ENCODE data around the gene RAX2.
"Not testable (repeated sequence)": the region's sequence is repeated elsewhere in the genome, so short reads cannot be mapped to it uniquely, and the experiment has no call there.

Gene RAX2

DNA sequence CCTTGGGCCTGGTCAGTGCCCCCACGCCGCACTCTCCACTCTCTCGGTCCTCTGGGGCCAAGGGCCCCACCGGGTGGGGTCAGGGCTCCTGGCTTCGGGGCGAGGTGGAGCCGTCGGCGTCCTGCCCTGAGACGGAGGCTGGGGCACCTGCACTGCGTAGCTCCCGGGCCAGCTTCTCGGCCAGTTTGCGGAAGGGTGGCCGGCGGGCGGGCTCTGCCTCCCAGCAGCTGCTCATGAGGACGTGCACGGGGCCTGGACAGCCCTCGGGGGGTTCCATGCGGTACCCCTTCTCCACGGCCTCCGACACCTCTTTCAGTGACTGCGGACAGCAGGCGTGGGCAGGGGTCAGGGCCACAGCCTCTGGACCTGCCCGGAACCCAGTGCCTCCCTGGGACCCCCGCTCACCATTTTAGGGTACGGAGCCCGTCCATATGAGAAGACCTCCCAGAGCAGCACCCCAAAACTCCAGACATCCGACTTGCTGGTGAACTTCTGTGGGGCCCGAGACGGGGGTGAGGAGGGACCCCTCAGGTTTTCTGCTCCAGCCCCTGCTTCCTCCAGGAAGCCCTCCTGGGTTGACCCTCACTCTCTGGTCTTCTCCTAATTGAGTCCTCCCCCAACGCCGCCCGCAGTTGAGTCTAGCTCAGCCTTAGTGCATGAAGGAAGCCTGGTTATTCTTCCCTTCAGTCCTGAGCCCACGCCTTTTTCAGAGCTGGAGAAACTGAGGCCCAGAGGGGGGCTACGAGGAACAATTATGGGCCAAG is 6.3 kb upstream of the RAX2 start:
- no peak for DNase-seq (ENCODE audit: low spot score)

- DNase-seq (ENCODE audit: low spot score) = no peak
Observed at GRCh38 chr19:3776479-3777040, 4.5 kb upstream of the RAX2 start.

DNA sequence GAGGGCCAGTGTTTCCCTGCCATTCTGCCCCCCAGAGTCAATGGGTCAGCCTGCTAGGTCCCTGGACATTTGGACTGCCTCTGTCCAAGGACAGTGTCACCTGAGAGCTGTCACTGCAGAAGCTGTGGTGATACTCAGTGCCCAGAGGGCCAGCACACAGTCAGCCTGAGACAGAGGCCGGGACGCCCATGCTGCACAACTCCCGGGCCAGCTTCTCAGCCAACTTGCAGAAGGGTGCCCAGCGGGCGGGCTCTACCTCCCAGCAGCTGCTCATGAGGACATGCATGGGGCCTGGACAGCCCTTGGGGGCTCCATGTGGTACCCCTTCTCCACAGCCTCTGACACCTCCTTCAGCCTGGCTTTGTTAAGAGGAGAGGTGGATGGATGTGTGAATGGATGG is 3.8 kb upstream of the RAX2 start:
- no peak for DNase-seq (ENCODE audit: low spot score)

- no peak for DNase-seq (ENCODE audit: low spot score)
Observed at GRCh38 chr19:3775374-3775711, 3.3 kb upstream of the RAX2 start.

DNA sequence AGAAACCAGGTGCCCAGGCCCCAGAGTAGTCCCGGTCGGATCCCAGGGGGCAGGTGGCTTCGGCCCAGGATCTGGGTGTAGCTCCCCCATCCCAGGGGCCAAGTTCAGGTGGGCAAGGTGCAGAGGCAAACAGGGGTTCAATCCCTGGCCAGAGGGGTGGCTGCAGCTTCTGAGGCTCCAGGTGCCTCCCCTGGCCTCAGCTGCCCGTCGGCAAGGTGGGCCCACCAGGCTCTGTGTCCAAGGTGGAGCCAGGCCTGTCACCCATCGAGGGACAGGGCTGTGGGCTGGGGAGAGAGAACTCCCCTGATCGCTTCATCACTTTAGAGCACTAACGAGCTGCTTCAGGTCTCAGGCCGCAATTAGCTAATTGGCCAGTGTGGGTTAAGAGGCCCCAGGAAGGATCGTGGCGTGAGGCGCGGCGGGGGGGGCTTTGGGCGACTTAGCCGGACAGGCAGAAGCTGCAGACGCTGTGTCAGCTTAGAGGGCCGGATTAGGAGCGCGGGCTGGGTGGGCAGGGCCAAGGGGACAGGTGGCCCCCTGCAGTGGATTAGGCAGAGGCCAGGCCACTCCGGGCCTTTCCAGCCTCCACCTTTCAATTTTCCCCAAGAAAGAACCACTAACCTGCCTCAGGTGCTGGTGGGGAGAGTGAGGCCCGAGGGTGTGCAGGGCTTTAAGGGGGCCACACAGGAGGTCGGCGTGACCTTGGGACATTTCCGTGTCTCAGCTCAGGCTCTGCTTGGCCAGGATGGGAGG is 2.8 kb upstream of the RAX2 start:
- no peak for DNase-seq (ENCODE audit: low spot score)

DNA sequence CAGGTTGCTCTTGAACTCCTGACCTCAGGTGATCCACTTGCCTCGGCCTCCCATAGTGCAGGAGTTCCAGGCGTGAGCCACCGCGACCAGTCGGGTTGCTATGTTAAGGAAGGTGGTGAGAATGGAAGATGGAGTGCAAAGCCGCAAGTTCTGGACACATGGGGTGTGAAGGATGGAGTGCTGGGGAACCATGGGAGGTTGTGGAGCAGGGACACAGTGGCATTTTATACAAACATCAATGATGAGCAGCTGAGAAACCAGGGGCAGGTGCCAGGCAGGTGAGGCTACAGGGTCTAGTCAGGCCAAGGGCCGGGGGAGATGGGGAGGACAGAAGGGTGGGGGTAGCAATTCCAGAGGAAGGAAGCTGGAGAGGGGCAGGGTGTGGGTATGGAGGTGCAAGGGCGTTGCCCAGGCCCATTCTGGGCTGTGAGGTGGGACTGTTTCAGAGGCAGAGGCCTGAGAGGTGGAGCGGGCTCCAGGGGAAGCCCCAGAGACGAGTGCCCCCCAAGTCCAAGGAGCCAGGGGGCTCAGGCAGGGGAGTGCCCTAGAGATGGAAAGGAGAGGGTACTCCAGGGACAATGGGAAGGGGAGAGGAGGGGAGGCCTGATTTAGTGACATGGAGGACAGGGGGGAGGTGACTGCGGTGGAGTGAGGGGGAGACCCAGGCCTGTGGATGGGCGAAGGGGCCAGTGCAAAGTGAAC is 1.9 kb upstream of the RAX2 start:
- DNase-seq (ENCODE audit: low spot score) = no peak

DNA sequence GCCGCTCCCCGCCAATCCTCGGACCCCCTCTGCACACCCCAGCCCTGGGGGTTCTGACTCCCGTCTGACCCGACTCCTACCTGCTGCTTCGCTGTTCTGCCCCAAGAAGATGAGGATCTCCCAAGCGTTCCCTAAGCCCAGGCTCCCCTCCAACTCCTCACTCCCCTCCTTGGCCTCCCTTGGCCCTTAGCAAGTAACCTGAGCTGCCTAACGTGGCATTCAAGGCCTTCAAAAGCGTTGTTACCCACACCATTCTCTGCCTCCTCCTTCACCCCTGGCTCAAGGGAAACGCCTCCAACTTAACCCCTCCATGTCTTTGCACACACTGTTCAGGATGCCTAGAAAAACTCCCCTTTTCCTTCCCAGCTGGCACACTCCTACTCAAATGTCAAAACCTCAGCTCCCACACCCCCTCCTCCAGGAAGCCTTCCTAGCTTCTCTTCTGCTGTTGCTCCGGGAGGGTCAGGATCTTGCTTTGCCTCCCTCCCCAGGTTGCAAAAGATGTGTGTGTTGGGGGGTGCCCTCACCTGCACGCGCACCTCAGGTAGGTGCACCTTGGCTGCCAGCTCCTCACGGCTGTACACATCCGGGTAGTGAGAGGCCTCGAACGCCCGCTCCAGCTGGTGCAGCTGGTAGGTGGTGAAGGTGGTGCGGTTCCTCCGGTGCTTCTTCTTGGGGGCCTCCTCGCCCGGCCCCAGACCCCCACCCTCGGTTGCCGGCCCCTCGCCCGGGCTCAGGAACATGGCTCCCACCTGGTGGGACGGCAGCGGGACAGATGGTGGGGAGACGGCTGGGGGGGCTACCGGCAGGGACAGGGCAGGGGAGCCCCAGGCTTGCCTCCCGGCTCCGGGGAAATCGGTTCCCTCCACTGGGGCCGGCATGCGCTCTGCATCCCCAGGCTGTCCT is 775 bp downstream of the RAX2 start:
- no peak for DNase-seq (ENCODE audit: low spot score)

GRCh38 chr19:3770136-3770999 is 1.7 kb downstream of the RAX2 start:
- no peak for DNase-seq (ENCODE audit: low spot score)

- no peak for DNase-seq (ENCODE audit: low spot score)
Observed at GRCh38 chr19:3769494-3769893, 2.5 kb downstream of the RAX2 start.

- DNase-seq (ENCODE audit: low spot score) = no peak
Observed at GRCh38 chr19:3768748-3769099, 3.3 kb downstream of the RAX2 start.

- no peak for DNase-seq (ENCODE audit: low spot score)
Observed at GRCh38 chr19:3768015-3768747, 3.8 kb downstream of the RAX2 start.

GRCh38 chr19:3767050-3767449 is 5.0 kb downstream of the RAX2 start:
- no peak for DNase-seq (ENCODE audit: low spot score)

GRCh38 chr19:3766520-3766919 is 5.5 kb downstream of the RAX2 start:
- DNase-seq (ENCODE audit: low spot score) = no peak

GRCh38 chr19:3765757-3766156 is 6.3 kb downstream of the RAX2 start:
- not testable (repeated sequence) for DNase-seq (ENCODE audit: low spot score)

DNA sequence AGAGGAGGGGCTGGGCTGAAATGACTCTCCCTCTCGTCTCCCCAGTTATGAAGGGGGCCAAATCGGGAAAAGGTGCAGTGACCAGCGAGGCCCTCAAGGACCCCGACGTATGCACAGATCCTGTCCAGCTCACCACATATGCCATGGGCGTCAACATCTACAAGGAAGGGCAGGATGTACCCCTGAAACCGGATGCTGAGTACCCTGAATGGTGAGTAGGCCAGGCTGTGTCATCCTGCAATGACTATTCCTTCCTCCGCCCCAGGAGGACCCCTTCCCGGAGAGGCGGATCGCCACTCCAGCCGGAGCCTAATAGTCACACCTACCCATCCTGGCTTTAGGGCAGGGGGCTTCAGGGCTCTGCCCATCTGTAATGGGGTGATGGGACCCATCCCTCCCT is 6.9 kb downstream of the RAX2 start:
- DNase-seq (ENCODE audit: low spot score) = no peak

DNA sequence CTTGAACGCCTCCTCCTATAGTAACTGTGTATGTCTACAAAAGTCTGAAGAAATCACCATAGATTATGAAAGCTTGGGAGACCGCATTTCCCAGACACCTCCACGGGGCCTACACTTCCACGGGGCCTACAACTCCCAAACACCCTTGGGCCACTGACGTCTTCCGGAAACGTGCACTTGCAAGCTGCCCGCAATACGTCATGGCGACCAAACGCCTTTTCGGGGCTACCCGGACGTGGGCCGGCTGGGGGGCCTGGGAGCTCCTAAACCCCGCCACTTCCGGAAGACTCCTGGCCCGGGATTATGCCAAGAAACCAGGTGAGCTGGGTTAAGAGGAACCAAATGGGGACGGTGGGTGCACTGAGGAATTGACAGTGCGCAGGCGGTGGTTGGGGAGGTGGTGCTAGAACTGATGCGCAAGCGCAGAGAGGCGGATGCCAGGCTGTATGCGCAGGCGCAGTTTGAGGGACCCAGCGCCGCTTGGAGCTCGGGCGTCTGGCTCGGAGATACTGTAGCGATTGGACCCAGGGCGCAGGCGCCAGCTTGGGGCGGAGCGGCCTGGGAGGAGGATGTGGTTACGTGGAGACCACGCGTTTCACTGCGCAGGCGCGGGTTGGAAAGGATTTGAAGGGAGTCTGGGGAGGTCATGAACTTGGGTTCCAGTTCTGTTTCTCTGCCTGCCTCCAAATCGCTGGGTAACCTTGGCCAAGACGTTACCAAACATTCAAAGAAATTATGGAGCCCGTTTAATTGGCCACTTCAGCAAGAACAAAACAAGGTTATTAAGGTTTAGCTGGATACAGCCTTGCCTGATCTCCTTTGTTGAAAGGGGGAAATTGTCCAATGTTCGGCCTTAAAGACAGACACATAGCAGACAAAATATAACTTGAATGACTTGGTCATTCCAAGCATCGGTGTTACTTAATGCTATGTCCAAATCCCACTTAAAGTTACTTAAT is 9.2 kb downstream of the RAX2 start, which contains the start of gene MRPL54:
Gene MRPL54 (plus strand): TSS at position 182 of the 959 bp plus-strand sequence. CDS start 19 bp downstream, at position 201.
- peak; percentile 98 for DNase-seq (ENCODE audit: low spot score)

- DNase-seq (ENCODE audit: low spot score) = no peak
Observed at GRCh38 chr19:3762130-3762473, 9.9 kb downstream of the RAX2 start.

DNA sequence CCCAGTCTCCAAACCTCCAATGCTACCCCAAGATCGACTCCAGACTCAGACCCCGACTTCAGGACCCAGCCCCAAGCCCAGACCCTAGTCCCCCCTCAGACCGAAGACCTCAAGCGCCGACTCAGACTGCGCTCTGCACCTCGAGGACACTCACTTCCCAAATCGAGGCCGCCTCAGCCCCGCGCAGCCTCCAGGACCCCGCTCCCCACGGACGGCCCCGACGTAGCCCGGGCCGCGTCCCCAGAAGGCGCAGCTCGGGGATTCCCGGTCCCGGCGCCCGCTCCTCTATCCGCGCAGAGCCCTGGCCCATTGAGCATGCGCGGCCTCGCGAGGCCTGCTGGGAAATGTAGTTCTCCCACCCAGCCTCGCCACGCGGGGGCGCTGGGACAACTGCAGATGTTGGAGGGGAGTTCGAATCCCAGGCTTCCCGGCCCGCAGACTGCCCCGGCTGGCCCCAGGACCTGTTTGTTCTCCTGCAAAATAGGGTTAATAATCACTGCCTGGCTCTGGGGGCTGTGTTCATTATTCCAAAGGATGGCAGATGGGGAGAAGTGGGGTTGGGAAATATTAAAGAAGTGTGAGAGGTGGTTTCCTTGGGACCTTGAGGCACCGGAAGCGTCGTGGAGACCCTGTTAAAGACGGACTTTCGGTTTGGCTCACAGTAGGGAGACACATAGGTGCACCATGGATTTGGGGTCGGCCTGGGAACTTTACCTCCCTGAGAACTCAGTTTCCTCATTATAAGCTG is 10.5 kb downstream of the RAX2 start, which contains the start of gene APBA3:
Gene APBA3 (minus strand): TSS at position 311 of the 748 bp plus-strand sequence. CDS start 1,428 bp downstream, outside the sequence.
- DNase-seq (ENCODE audit: low spot score) = peak; percentile 84

Measured in HuH-7 (cell line).